PC-9 (cell line): ENCODE data around the gene CGB8. TPM values are rescaled to one million over a fixed set of nuclear protein-coding genes. Genes with fewer than 3 reads are reported as not detected.

ENCODE experiments used
- BruUV-seq: library from RNA; stranded (reverse); fragments of 400-500 nt; replicated peaks from 2 replicates; lab custom pipeline; 2021; lab: Mats Ljungman, UMichigan
- CTCF ChIA-PET: fragments of 300-600 bp; sonication (Branson Sonifier 250); formaldehyde crosslinking; loops from one replicate; lab custom pipeline; 2022; ENCODE audit warnings: antibody characterized with exemption; lab: Charles Lee
- POLR2A ChIA-PET: fragments of 300-600 bp; sonication (Branson Sonifier 250); formaldehyde crosslinking; loops from one replicate; lab custom pipeline; 2022; ENCODE audit warnings: antibody characterized with exemption; ENCODE audit not compliant: unreplicated experiment; lab: Charles Lee
- DNase-seq, 2 experiments: peaks; one replicate each; pipeline versions ENCODE4 v3.0.0 to v3.0.0-alpha.2; 2015 to 2022; ENCODE audit warnings: mixed read lengths in 1 of 2
- H2AFZ ChIP-seq: fragments of 200-600 bp; sonication (generic); 2 replicates; pipeline ENCODE4 v1.8.1; 2017; ENCODE audit warnings: antibody characterized with exemption
- H3F3A ChIP-seq: fragments of 200-600 bp; sonication (generic); 2 replicates; pipeline ENCODE4 v1.8.1; 2017; ENCODE audit warnings: antibody characterized with exemption, mild to moderate bottlenecking, low read depth; ENCODE audit not compliant: insufficient read depth
- H3K27ac ChIP-seq: fragments of 200-600 bp; sonication (generic); 2 replicates; pipeline ENCODE4 v1.6.1; 2016; ENCODE audit warnings: mixed run types
- H3K27me3 ChIP-seq: fragments of 200-600 bp; sonication (generic); 2 replicates; pipeline ENCODE4 v1.6.1; 2016; ENCODE audit warnings: low read depth, mixed run types; ENCODE audit not compliant: insufficient read depth
- H3K36me3 ChIP-seq: fragments of 200-600 bp; sonication (generic); 2 replicates; pipeline ENCODE4 v1.6.1; 2016; ENCODE audit warnings: low read depth, mixed run types
- H3K4me1 ChIP-seq: fragments of 200-600 bp; sonication (generic); replicated peaks from 2 replicates; pipeline ENCODE4 v1.6.1; 2016; ENCODE audit warnings: mixed run types; ENCODE audit not compliant: insufficient read depth
- H3K4me2 ChIP-seq: fragments of 200-600 bp; sonication (generic); 2 replicates; pipeline ENCODE4 v1.6.1; 2017; ENCODE audit warnings: mixed run types
- H3K4me3 ChIP-seq: fragments of 200-600 bp; sonication (generic); 2 replicates; pipeline ENCODE4 v1.6.1; 2016; ENCODE audit warnings: mixed run types
- H3K79me2 ChIP-seq: fragments of 200-600 bp; sonication (generic); 2 replicates; pipeline ENCODE4 v1.6.1; 2017; ENCODE audit warnings: low read depth, mixed run types
- H3K9me2 ChIP-seq: fragments of 200-600 bp; sonication (generic); 2 replicates; pipeline ENCODE4 v1.8.1; 2017; ENCODE audit warnings: mild to moderate bottlenecking; ENCODE audit not compliant: insufficient read depth
- H3K9me3 ChIP-seq: fragments of 200-600 bp; sonication (generic); 2 replicates; pipeline ENCODE4 v1.8.1; 2016; ENCODE audit warnings: low read depth; ENCODE audit not compliant: insufficient read depth
- H4K20me1 ChIP-seq: fragments of 200-600 bp; sonication (generic); 2 replicates; pipeline ENCODE4 v1.8.1; 2017; ENCODE audit not compliant: insufficient read depth
- CTCF ChIP-seq: fragments of 200-600 bp; sonication (generic); conservative IDR thresholded peaks from 2 replicates; pipeline ENCODE4 v1.6.1; 2017; ENCODE audit warnings: mixed run types, antibody characterized with exemption, mild to moderate bottlenecking, moderate library complexity
- EZH2 ChIP-seq: fragments of 200-600 bp; sonication (generic); IDR thresholded peaks from 2 replicates; pipeline ENCODE4 v1.8.0; 2017; ENCODE audit warnings: antibody characterized with exemption, low read depth
- intact Hi-C: fragments of 100-400 bp; cut with micrococcal nuclease; formaldehyde crosslinking; loops from one replicate; pipeline ENCODE4 v1.10.0; 2022; ENCODE audit not compliant: unreplicated experiment
- microRNA-seq: library from miRNA; unstranded; fragments of <30 nt; microRNA quantifications from one replicate; pipeline ENCODE4 v1.2.0, GENCODE V29; 2021; ENCODE audit warnings: borderline number of aligned reads, borderline replicate concordance
- total RNA-seq: library from RNA; stranded (reverse); gene quantifications from 2 replicates; pipeline ENCODE4 v1.2.3, GENCODE V29; 2021

Gene CGB8
- total RNA-seq, 1 experiment from 2014 or later: 1.0 TPM

- CTCF ChIA-PET: interaction anchor here (2.0 kb wide), 1 partner anchor 74 kb away, joined by 12 read pairs; no protein-coding TSS in a partner anchor
- intact Hi-C loops: loop anchor here (2.0 to 10.0 kb wide), 3 partner anchors 75 to 645 kb away; partner anchors contain the start of genes CA11, RRAS and SCAF1
- TF ChIP-seq CTCF: peak; percentile 71
- no peak for TF ChIP-seq EZH2
- H3K9me2 ChIP-seq: no peaks in the 10 kb centered on the region
- H3K36me3 ChIP-seq: peaks cover 20% of the 10 kb centered on the region
- H3K4me3 ChIP-seq: no peak overlapping the region
- BruUV-seq: no TSS peak
- peaks cover 38% of the 10 kb centered on the region for H3K79me2 ChIP-seq
- H3F3A ChIP-seq: peaks cover 21% of the 10 kb centered on the region
- peaks cover 58% of the 10 kb centered on the region for H4K20me1 ChIP-seq
- H3K9me3 ChIP-seq: no peaks in the 10 kb centered on the region
- H3K4me1 ChIP-seq: peaks cover 8% of the 10 kb centered on the region
- H2AFZ ChIP-seq: no peak overlapping the region
- H3K27me3 ChIP-seq: no peaks in the 10 kb centered on the region
- POLR2A ChIA-PET: interaction anchor here (0.8 kb wide), 1 partner anchor 87 kb away, joined by 7 read pairs; no protein-coding TSS in a partner anchor
- peak in 1 of 2 experiments; percentile 51 for DNase-seq
- H3K4me2 ChIP-seq: no peak overlapping the region
- H3K27ac ChIP-seq: no peak overlapping the region
Measured at GRCh38 chr19:48999481-49000325, 49.2 kb downstream of the CGB8 start.

GRCh38 chr19:48997972-48998371 lies 50.9 kb downstream of the CGB8 start:
- H4K20me1 ChIP-seq: peaks cover 58% of the 10 kb centered on the region
- no peak overlapping the region for H3K4me2 ChIP-seq
- H3K79me2 ChIP-seq: peaks cover 47% of the 10 kb centered on the region
- POLR2A ChIA-PET: no interaction called here
- H3K9me3 ChIP-seq: no peaks in the 10 kb centered on the region
- H3K27ac ChIP-seq: no peak overlapping the region
- CTCF ChIA-PET: interaction anchor here (0.5 to 0.7 kb wide), 5 partner anchors 156 to 417 kb away, joined by 3 to 7 read pairs (median 4); no protein-coding TSS in a partner anchor
- H3K36me3 ChIP-seq: peaks cover 20% of the 10 kb centered on the region
- peaks cover 21% of the 10 kb centered on the region for H3F3A ChIP-seq
- no peak overlapping the region for H3K4me3 ChIP-seq
- H2AFZ ChIP-seq: no peak overlapping the region
- peak in 1 of 2 experiments; percentile 57 for DNase-seq
- TF ChIP-seq CTCF (peak; percentile 74), EZH2 (no peak)
- no TSS peak for BruUV-seq
- intact Hi-C loops: loop anchor here (2.0 to 10.0 kb wide), 3 partner anchors 77 to 647 kb away; partner anchors contain the start of genes CA11, RRAS and SCAF1
- no peaks in the 10 kb centered on the region for H3K9me2 ChIP-seq
- H3K4me1 ChIP-seq: peaks cover 9% of the 10 kb centered on the region
- no peaks in the 10 kb centered on the region for H3K27me3 ChIP-seq

Small RNA genes within 50 kb of the gene (microRNA-seq; reads per million reads assigned to microRNA genes)
- not detected for gene MIR6798

Other genes starting within 250 kb of the CGB8 start
- 69.7 and 70.5 TPM in 2 replicates for gene BCAT2, start 238.1 kb downstream of the CGB8 start, total RNA-seq
- 20.7 and 33.6 TPM in 2 replicates for gene HSD17B14, start 212.6 kb downstream of the CGB8 start, total RNA-seq
- gene PLEKHA4, start 180.5 kb downstream of the CGB8 start, total RNA-seq: 0.79 and 1.8 TPM in 2 replicates
- gene PPP1R15A, start 176.7 kb downstream of the CGB8 start, total RNA-seq: 49.5 and 53.6 TPM in 2 replicates
- not detected in 2 replicates for gene TULP2, start 150.4 kb downstream of the CGB8 start, total RNA-seq
- gene NUCB1, start 148.8 kb downstream of the CGB8 start, total RNA-seq: 185 and 216 TPM in 2 replicates
- 2.0 and 2.4 TPM in 2 replicates for gene DHDH, start 115.4 kb downstream of the CGB8 start, total RNA-seq
- gene BAX, start 94.2 kb downstream of the CGB8 start, total RNA-seq: 140 and 198 TPM in 2 replicates
- 3,402 and 3,822 TPM in 2 replicates for gene FTL, start 83.8 kb downstream of the CGB8 start, total RNA-seq
- 47.5 and 54.2 TPM in 2 replicates for gene GYS1, start 55.8 kb downstream of the CGB8 start, total RNA-seq
- 175 and 179 TPM in 2 replicates for gene RUVBL2, start 55.2 kb downstream of the CGB8 start, total RNA-seq
- gene LHB, start 32.0 kb downstream of the CGB8 start, total RNA-seq: 1.6 and 3.5 TPM in 2 replicates
- gene CGB3, start 24.8 kb downstream of the CGB8 start, total RNA-seq: not detected in 2 replicates
- not detected in 2 replicates for gene CGB2, start 17.2 kb downstream of the CGB8 start, total RNA-seq
- gene CGB1, start 12.2 kb downstream of the CGB8 start, total RNA-seq: 0.83 TPM in 1 of 2 replicates, not detected in the other
- gene CGB5, start 5.3 kb downstream of the CGB8 start, total RNA-seq: 1.1 and 1.9 TPM in 2 replicates
- gene CGB7, start 8.6 kb upstream of the CGB8 start, total RNA-seq: 4.8 and 6.8 TPM in 2 replicates
- 14.0 and 18.6 TPM in 2 replicates for gene NTF4, start 15.7 kb upstream of the CGB8 start, total RNA-seq
- not detected in 2 replicates for gene KCNA7, start 23.6 kb upstream of the CGB8 start, total RNA-seq
- gene SNRNP70, start 36.3 kb upstream of the CGB8 start, total RNA-seq: 151 and 199 TPM in 2 replicates
- 6.5 and 7.0 TPM in 2 replicates for gene LIN7B, start 65.3 kb upstream of the CGB8 start, total RNA-seq
- gene C19orf73, start 70.0 kb upstream of the CGB8 start, total RNA-seq: 1.5 and 3.0 TPM in 2 replicates
- gene PPFIA3, start 70.4 kb upstream of the CGB8 start, total RNA-seq: 8.3 and 10.1 TPM in 2 replicates
- gene HRC, start 106.3 kb upstream of the CGB8 start, total RNA-seq: 0.50 TPM in 1 of 2 replicates, not detected in the other
- 43.8 and 62.3 TPM in 2 replicates for gene TRPM4, start 108.7 kb upstream of the CGB8 start, total RNA-seq